GM18868 (cell line): Measurements from ENCODE around the gene OR2F1.

Source experiments
- ATAC-seq: cut with Tn5 transposase; IDR thresholded peaks from one replicate; pipeline ENCODE4 v1.9.1; 2021; ENCODE audit warnings: mild to moderate bottlenecking, moderate library complexity; ENCODE audit not compliant: unreplicated experiment

The OR2F1 gene

DNA sequence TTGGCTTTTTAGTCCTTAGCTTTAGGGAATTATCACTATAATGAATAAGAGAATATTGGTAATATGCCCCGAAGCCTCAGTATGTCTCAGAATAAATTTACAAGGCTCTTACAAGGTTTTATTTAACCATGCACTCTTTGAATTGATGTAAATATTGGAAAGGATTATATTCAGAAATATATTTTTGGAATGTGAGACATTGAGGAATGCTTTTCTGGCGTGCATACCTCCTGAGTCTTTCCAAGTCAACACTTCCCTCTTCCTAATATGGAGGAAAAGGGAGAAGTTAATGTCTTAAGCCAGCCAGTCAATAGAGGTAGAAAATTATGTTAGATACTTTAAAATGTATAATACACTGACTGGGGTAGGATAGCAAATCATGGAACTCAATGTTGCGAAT, 1.2 kb upstream of the OR2F1 start:
- ATAC-seq = no peak

DNA sequence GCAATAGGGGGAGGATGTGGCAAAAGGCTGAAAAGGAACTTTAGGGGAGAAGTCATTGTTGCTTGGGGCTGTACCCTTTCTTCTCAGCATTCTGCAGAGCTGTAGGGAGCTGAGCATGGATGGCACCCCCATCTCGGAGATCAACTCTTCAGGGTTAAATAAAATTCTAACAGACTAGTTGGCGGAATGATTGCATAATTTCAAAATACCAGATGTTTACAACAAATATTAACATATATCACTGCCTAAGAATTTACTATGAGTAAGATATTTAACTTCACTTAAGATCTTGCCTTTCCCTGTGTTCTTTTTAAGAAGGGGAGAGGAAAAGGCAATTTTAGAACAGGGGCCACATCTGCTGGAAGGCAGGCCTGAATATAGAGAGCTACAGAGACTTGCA, 509 bp upstream of the OR2F1 start:
- ATAC-seq = no peak

DNA sequence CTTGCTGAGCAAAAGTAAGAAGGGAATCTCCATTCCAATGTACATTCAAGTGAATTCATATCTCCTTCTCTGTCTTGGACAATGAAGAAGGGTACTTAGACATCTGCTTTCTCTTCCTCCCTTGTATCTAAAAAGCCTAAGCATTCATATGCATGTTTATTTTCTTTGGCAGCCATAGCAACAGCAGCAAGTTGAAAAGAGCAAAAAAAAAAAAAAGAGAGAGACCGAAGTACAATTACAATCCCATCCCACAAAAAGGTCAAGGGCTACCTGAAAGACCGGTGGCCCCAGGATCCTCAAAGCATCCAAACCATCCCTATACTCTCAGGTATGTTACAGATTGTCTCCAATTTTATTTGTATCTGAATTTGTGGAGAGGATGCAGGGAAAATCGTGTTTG, 4.1 kb downstream of the OR2F1 start:
- no peak for ATAC-seq

DNA sequence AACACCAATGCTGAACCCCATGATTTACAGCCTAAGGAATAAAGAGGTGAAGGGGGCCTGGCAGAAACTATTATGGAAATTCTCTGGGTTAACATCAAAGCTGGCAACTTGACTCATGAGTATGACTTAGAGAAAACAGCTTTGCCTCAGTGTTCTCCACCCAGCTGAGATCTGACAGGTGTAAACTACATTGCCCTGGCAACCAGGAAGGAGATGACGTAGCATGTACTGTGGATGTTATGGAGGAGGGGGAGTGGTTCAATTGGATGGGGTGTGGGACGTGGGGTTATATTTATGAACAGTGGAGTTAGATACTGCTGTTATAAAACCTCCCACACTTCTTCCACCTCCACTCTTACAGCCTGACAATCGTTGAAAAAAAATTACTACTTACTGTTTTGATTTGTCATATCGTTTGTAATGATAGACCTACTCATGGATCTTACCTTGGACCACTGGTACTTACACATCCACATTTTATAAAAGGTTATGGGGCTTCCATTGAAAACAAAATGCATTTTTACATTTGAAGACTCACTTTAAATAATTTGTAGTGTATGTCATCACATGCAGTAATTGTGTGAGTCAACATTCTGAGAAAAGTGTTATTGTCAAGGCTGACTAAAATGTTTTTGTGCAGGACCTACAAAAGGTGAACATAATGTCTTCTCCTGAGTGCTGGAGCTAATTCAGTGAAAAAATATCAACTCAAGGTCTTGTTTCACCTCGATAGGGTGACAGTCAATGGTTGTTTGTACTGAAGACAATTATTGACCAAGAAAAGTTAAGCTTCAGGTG, 6.4 kb downstream of the OR2F1 start:
- ATAC-seq = no peak

DNA sequence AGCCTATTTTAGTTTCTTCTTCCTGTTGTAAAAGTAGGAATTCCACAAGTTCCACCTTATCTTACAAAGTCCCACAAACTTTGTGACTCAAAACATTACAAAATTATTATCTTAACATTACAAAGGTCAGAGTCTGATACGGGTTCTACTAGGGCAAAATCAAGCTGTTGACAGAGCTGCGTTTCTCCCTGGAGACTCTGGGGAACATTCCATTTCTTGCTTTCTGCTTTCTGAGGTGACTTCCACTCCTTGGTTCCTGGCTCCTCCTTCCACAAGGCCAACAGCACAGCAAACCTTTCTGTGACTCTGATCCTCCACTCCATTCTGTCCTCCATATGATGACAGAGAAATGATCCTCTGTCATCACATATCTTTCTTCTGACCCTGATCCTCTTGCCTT, 10.6 kb downstream of the OR2F1 start:
- ATAC-seq = no peak

DNA sequence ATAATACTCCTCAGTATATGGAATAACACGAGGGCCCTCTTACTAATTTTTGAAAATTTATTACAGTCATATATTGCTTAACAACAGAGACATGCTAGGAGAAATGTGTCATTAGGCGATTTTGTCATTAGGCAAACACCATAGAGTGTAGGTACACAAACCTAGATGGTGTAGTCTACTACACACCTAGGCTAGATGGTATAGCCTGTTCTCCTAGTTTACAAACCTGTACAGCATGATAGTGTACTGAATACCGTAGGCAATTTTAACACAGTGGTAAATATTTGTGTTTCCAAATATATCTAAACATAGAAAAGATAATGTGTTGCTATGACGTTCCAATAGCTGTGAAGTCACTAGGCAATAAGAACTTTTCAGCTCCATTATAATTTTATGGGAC, 12.8 kb downstream of the OR2F1 start:
- no peak for ATAC-seq

DNA sequence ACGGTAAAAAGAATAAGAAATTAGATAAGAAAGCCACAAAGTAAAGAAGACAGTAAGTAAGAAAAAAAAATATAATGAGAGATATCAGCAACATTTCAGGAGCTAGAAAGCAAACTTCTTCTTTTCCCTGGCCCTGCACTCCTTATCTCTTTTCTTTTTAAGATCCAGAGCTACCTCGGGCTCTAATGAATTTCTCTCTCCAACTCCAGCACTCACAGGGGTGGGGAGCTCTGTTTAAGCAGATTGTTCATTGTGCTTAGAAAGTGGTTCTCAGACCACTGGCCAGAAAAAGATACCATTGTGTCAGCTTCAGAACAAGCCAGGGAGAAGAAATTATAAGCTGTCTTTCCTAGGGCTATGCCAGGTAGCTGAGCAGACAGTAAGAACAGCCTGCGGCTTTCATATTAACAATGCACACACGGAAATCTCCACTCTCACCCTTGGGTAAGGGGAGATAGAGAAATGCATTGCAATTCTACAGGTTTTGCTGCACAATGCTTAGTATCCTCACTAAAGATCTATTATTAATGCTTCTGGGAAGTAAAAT, 19.3 kb downstream of the OR2F1 start:
- ATAC-seq = no peak

DNA sequence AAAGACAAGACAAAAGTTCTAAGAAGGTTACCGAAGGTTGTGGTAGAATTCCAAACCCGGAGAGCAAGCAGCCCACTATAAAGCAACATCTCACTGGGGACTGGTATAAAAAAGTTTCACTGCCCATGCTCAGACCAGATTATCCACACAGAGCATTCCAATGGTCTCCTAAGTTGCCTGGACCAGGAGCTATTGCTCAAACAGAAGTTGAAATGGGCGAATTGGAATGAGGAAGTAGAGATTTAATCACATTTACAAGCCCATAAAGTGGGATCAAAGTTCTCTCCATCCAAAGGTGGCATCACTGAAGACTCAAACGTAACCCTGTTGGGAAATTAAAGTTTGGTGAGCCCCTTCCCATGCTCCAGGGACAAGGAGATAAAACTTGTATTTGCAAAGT, 19.8 kb downstream of the OR2F1 start:
- no peak for ATAC-seq

DNA sequence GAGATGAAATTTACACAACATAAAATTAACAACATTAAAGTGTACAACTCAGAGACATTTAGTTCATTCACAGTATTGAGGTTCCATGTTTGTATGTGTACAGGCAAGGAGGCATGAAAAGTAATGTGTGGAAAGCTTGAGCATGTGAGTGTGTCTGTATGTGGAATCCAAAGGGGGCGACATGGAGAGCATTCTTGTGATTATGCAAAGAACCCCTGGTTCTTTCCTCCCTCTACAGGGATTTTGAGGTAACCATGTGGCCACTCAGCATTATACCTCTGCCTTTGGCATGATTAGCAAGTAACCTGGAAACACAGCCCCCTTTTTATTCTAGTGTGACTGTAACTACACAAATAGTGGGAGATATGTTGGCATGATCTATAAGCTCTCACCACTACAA, 21.0 kb downstream of the OR2F1 start:
- no peak for ATAC-seq

DNA sequence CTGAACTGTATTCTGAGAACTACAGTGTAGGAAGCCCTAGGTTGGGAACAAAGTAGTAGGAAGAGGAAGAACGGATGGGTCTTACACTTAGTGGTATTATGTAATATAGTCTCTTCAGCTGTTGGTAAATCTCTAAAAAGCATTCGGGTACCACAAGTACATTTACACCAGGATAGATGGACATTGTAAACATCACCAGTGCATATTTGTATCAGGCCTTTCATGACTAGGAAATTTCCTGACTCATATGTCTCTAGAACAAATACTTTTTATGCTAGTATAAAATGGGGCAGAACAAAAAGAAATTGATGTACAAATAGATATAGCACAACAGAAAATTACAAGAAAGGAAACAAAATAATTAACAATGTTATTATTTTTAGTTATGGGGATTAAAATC, 23.9 kb downstream of the OR2F1 start:
- no peak for ATAC-seq

DNA sequence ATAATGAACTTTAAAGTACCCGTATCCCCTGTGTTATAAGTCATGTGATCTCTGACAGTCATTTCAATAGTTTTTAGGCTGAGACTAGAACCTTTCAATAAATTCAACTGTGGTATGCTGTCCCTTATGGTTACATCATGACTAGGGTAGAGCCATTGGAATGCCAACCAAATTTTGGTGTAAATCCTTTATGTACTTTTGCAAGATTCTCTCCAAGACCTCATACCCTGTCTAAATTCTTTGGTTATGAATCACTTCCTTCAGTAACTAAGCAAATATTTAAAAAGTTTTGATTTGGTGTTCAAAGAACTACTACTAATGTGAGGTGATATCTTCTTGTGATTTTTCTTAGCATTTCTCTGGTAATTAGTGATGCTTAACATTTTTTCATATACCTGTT, 24.7 kb downstream of the OR2F1 start:
- ATAC-seq = no peak

DNA sequence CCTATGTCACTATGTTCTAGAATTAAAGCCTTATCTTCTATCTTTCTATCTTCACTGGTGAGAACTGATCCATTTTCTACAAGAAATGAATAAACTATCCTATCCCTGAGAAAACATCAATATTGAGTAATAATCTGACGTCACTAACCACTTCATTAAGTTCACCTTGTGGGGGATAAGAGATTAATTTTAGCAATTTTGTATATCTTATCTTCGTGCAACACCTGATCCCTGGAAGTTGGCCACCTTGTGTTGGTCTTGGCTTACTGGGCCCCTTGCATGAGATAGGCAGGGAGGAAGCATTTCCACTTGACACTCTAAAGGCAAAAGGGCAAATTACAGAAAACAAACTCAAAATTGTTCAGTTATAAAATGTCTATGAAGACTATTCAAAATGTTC, 25.4 kb downstream of the OR2F1 start:
- ATAC-seq = no peak

DNA sequence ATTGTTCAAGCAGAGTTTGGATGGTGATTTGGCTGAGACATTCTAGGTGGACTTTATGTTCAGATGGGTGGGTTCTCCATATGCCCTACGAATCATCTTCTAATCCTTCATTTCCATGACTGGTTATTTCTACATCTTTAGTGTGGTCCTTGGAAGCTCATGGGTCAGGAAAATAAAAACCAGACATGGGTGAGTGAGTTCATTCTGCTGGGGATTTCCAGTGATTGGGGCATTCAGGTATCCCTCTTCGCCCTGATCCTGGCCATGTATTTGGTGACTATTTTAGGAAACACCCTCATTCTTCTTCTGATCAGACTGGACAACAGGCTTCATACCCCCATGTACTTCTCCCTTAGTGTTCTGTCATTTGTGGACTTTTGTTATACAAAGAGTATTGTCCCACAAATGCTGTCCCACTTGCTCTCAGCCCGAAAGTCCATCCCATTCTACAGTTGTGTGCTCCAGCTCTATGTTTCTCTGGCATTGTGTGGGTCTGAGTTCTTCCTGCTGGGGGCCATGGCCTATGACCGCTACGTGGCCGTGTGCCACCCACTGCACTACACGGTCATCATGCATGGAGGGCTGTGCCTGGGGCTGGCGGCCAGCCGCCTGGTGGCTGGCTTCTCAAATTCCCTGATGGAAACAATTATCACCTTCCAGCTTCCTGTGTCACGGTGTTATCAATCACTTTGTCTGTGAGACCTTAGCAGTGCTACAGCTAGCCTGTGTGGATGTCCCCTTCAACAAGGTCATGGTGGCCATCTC, 26.3 kb downstream of the OR2F1 start:
- no peak for ATAC-seq

DNA sequence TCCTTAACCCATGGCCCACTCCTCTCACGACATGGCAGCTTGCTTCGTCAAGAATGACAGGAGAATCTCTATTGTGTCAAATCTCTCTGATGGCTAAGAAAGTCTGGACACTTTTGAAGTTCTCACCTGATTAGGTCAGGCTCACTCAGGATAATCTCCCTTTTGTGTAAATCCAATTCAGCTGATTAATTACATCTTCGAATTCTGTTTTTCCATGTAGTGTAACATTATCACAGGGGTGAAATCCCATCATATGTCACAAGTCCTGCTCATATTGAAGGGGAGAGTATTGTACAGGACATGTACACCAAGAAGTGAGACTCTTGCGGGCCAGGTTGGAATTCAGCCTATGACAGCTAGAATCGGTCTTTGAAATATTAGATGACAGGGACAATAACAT, 29.3 kb downstream of the OR2F1 start:
- no peak for ATAC-seq

DNA sequence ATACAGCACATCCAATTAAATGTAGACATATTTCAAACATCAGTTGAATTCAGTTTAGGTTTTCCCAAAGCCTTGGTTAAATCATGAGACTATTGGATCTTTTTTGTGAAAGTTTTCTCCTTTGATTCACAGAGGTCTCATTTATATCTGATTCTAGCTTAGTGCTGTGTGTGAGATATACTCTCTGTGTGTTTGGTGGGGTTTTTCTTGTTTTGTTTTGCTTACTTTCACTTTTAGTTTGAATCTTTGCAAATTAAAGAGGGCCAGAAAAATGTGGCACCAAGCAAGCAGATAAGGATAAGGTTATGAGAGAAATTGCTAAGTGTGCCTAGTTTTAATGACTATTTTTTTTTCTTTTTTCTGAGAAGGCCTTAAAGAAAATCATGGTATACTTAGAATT, 32.9 kb downstream of the OR2F1 start:
- peak; percentile 76 for ATAC-seq

DNA sequence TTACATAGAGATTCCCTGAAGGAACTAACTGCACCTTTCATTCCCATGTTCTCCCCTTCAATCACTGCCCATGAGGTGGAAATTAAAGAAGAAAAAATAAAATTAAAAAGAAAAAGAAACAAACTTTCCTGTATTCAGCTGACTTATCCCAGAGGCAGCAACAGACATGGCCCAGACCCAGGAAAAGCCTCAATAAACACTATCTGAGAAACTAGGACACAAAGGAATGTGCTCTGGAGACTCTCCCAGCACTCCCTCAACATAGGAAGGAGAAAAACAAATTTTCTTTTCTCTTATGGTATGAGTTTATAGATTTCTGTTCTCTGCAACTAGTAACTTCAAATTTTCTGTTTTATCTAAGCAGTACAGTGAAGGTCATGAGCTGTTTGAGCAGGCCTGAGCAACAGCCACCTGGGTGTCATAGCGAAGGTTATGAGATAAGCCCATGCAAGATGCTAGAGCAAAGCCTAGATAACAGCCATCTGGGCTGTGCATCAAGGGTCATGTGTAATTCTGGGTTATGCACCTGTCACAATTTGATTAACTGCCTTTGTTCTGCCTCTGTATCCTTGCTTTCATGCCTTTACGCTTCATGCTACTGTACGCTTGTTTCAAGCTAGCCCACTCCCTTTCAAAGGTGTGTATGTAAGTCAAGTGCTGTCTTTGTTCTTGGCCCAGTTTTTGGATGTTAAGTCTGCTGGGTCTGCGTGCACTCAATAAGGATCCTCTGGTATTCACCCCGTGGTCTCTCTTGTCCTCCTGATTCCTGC, 34.5 kb downstream of the OR2F1 start:
- no peak for ATAC-seq

DNA sequence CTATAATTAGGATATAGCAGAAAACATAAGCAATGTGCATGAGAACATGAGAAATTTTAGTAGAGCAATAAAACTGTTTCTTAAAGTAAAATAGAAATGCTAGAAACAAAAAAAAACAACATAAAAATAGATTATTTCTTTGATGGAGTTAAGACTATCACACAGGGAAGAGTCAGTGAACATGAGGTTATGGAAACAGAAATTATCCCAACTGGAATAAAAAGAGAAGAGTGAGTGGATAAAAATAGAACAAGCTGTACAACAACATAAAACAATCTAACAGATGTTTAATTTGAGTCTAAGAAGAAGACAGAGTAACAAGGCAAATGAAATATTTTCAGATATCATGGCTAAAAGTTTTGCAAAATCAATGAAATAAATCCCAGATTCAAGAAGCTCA, 38.0 kb downstream of the OR2F1 start:
- ATAC-seq = no peak

DNA sequence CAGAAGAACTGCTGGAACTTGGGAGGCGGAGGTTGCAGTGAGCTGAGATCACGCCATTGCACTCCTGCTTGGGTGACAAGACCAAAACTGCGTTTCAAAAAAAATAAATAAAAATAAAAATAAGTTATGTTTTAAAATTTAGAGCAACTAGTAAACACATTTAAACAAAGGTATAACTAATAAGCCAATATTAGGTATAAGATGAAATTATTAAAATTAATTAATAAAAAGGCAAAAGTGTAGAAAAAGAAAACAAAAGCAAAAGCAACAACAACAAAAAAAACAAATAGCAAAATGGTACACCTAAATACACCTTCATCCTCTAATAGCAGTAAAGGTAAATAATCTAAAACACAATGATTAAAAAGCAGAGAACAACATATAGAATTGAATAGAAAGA, 39.3 kb downstream of the OR2F1 start:
- no peak for ATAC-seq

DNA sequence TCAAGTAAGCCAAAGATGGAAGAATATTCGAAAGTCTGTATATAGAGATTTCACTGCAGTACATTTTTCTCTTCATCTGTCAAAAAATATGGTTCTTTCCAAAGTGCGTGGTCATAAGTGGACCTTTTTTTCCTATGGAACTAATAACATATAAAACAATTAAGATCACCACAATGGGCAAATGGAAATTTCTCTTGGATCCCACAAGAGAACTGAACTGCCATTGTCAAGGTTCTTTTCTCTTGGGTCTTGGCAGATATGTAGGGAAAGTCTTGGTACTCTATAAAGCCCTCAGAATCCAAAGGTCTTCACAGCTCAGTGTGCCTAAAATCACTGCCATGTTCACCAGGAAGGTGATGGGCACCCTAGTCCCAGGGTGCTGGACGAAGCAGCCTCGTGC, 45.4 kb downstream of the OR2F1 start, which contains the start of gene OR6B1:
Gene OR6B1, plus strand, starts transcription at position 301 of the 400 bp plus-strand sequence. CDS start 3,677 bp downstream, outside the sequence.
- ATAC-seq = no peak

DNA sequence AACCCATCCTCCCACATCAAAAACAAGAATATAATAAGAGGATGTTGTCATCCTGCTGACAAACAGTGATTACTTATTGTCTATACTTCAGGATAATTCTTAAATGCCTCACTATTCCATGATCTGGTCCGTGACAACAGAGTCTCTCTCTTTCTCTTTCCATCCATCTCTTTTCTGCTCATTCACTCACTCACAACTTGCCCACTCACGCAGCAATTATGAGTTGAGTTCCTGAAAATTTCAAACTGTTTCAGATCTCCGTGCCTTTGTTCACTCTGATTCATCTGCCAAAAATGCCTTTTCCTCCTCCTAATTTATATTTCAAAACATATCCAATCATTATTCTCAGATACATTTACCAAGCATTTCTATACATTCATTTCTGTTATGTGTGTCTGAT, 46.9 kb downstream of the OR2F1 start:
- no peak for ATAC-seq

DNA sequence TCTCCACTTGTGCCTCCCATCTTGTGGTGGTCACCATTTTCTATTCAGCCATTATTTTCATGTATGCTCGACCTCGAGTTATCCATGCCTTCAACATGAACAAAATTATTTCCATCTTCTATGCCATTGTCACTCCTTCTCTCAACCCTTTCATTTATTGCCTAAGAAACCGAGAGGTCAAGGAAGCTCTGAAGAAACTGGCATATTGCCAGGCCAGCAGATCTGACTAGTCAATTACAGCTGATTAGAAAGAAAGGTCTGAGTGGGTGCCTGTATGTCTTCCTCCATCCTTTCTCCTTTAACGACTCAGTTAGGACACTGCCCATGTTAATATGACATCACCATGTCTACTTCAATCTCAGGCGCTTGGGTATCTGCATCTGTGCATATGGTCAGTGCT, 50.1 kb downstream of the OR2F1 start:
- no peak for ATAC-seq
